OCI-M1 (cell line): Measurements from ENCODE around the gene SGPL1.
"Not testable (repeated sequence)": the region's sequence is repeated elsewhere in the genome, so short reads cannot be mapped to it uniquely, and the experiment has no call there.

Experiments
- DNase-seq: peaks from one replicate; lab custom pipeline; 2025; lab: John Stamatoyannopoulos, UW

Gene SGPL1

GRCh38 chr10:70843776-70844489, 28.2 kb downstream of the SGPL1 start:
- no peak for DNase-seq

GRCh38 chr10:70845256-70845655, 29.5 kb downstream of the SGPL1 start:
- DNase-seq: no peak

- DNase-seq: no peak
Measured at GRCh38 chr10:70845816-70846215, 30.1 kb downstream of the SGPL1 start.

GRCh38 chr10:70846795-70847194, 31.0 kb downstream of the SGPL1 start:
- peak; percentile 62 for DNase-seq

- DNase-seq: no peak
Measured at GRCh38 chr10:70847659-70848360, 32.1 kb downstream of the SGPL1 start.

GRCh38 chr10:70849582-70850016, 33.9 kb downstream of the SGPL1 start:
- no peak for DNase-seq

GRCh38 chr10:70850097-70850496, 34.3 kb downstream of the SGPL1 start:
- DNase-seq: no peak

- no peak for DNase-seq
Measured at GRCh38 chr10:70851597-70852475, 36.1 kb downstream of the SGPL1 start.

- no peak for DNase-seq
Measured at GRCh38 chr10:70853038-70853437, 37.3 kb downstream of the SGPL1 start.

GRCh38 chr10:70853457-70853856, 37.7 kb downstream of the SGPL1 start:
- no peak for DNase-seq

GRCh38 chr10:70856454-70856853, 40.7 kb downstream of the SGPL1 start:
- DNase-seq: peak; percentile 20

GRCh38 chr10:70858759-70859158, 43.0 kb downstream of the SGPL1 start:
- no peak for DNase-seq

GRCh38 chr10:70861495-70862197, 45.9 kb downstream of the SGPL1 start:
- not testable (repeated sequence) for DNase-seq

- DNase-seq: peak; percentile 41
Measured at GRCh38 chr10:70863470-70864160, 47.9 kb downstream of the SGPL1 start.

GRCh38 chr10:70864935-70865334, 49.2 kb downstream of the SGPL1 start:
- DNase-seq: no peak

- DNase-seq: peak; percentile 75
Measured at GRCh38 chr10:70866424-70866823, 50.7 kb downstream of the SGPL1 start.

GRCh38 chr10:70872291-70872690, 56.5 kb downstream of the SGPL1 start:
- no peak for DNase-seq

- no peak for DNase-seq
Measured at GRCh38 chr10:70874061-70874460, 58.3 kb downstream of the SGPL1 start.

GRCh38 chr10:70879207-70879606, 63.5 kb downstream of the SGPL1 start:
- no peak for DNase-seq

GRCh38 chr10:70880077-70880534, 64.4 kb downstream of the SGPL1 start:
- DNase-seq: peak; percentile 90

- no peak for DNase-seq
Measured at GRCh38 chr10:70884741-70885140, 69.0 kb downstream of the SGPL1 start.
